Stimulated activated CD8-positive, alpha-beta memory T cell treated with anti-CD3 and anti-CD28 coated beads, Interleukin-7, amount 100 ng/mL, for 24 hours (primary cell): ENCODE measurements around the gene GLCE.
"Not testable (repeated sequence)": the region's sequence is repeated elsewhere in the genome, so short reads cannot be mapped to it uniquely, and the experiment has no call there.

Experiments used
- DNase-seq: peaks from one replicate; pipeline ENCODE4 v3.0.0-alpha.2; 2020; ENCODE audit warnings: low read depth

The GLCE gene

DNA sequence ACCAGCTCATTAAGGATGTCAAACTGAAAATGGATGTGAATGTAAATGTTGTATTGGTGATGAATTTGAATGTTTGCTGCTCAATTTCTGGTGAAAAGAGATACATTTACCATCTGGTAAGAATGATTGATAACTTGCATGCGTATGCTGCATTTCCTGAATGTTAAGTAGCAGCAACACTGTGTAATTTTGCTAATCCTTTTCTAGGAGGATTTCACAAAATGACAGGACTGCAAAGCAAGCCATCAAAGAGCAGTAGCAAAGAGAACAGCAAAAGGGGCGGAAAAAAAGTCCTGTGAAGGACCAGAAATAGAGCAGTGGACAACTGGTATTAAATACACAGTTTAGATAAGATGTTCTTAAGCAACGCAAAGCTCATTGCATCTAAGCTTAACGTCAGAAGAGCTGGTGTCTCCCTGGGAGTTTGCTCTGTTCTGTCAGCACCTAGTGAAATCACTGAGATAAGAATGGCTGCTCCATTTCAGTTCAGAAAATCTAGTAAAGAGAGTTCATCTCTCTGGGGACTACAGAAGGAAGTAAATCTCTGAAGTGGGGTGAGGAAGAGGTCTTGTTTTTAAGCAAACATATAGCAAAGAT is 114.7 kb downstream of the GLCE start:
- no peak for DNase-seq

DNA sequence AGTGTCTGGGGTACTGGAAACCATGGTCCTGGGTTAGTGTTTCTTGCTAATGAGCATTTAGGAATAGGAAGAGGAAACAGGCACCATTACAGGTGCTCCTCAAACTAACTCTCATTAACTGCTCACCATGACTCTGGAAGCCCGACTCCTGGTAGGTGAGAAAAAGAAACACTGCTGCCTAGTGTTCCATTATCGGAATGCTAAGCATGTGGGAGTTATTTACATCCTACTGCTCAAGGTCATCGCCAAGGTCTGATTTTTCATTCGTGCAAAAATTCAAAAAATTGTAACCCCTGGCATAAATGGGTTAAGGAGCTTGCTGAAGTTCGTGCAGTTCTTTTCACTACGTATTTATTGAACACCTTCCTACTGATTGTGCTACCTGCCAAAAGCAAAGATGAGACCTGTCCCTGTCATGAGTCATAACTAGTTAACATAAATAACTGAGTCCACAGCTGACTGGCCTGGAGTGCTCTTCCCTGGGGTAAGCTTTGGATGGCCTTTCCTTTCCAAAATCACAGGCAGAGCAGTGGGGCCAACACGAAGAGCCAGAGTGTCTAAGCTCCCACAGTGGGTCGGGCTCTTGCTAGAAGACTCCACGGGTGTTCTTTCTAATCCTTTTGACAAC is 115.6 kb downstream of the GLCE start:
- DNase-seq: no peak

DNA sequence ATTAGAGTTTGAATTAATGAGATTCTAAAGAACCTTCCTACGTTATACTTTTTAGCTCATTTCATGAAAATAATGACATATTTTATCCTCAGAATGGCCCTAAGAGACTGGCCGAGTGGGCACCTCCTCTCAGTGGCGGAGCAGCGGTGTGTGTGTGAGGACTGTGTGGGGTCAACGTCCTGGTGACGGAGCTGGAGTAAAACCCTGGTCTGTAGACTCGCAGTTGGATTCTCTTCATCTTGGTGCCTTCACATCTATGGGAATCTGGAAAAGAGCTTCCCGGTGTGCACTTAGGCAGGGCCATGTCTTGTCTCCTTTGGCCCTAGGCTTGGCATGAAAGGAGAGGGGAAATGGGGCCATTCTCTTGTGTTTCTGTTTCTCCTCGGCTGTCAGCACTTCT is 116.9 kb downstream of the GLCE start:
- DNase-seq: no peak

- no peak for DNase-seq
Observed at GRCh38 chr15:69279636-69280035, 119.2 kb downstream of the GLCE start.

GRCh38 chr15:69280783-69281182 is 120.3 kb downstream of the GLCE start:
- DNase-seq: no peak

DNA sequence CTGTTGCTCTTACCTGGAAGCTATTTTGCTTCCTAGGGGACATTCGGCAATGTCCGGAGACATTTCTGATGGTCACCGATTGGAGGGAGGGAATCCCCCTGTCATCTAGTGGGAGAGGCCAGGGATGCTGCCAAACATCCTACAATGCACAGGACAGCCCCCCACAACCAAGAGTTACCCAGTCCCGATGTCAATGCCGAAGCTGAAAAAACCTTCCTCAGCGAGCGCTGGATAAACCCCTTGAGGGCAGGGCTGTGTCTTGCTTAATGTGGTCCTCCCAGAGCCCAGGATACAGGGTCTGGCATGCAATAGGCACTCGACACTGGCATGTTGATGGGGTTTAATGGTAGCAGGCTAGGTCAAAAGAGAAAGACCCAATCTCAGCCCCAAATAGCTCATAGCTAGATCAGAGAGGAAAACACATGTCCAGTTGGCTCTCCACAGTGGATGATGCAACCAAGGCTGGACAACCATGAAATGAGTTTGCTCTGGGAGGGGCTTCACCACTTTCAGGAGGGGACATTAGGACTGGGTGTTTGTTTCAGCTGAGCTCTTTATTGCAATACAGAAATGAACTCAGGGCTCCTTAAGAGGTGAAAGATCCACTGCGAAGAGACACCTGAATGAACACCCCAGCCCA is 121.8 kb downstream of the GLCE start:
- DNase-seq: no peak

DNA sequence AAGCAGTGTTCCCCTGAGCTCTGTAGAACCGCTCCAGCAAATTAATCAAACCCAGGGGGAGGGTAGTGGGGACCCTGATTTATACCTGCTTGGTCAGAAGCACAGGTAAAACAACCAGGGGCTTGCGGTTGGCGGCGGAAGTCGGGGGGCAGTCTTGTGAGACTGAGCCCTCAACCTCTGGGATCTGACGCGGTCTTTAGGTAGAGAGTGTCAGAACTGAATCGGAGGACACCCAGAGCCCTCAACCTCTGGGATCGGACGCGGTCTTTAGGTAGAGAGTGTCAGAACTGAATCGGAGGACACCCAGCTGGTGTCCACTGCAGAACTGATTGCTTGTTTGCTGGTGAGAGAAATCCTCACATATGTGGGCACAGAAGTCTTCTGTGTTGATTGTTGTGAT is 125.4 kb downstream of the GLCE start:
- DNase-seq: no peak

DNA sequence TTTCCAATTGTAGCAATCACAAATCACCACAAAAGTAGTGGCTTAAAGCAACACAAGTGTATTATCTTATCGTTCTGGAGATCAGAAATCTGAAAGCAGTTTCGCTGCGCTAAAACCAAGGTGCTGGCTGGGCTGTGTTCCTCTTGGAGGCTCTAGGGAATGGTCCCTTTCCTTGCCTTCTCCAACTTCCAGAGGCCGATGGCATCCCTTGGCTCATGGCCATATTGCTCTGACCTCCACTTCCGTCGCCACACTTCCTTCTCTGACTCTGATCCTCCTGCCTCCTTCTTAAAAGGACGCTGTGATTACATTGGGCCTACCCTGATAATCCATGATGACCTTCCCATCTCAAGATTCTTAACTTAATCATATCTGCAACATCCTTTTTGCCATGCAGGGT is 127.6 kb downstream of the GLCE start:
- no peak for DNase-seq

- no peak for DNase-seq
Observed at GRCh38 chr15:69288531-69289341, 128.3 kb downstream of the GLCE start.

DNA sequence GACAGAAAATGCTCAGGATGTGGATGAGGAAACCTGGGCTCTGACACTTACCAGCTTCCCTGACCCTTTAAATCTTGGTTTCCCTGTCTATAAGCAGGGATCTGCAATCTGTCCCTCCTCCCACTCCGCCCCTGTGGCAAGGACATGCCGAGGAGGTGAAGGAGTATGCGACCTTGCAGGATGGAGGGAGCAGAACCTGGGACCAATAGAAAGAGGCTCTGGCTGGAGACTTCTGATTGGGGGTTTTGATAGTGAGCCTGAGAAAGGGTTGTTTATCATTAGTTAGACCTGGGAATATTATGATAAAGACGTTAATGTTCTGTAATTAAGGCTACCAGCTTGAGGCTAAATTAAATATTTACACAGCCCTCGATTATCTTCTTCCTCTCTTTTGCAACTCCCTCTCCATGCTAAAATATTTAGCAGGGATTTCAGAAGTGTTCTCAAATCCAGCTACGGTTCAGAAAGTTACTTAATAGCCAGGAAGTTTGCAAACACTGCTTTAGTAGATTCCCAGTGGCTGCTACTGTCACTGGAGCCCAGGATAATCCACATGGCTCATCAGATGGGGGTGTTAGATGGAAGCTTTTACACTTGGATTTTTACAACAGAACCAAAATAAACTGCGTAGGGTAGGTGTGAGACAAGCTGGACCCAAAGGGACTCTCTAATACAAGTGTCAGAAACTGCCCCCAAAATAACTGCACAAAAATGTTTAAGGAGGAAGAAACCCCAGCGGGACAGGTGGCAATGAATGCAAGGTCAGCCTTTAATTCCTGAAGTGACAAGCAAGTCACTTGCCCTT is 129.1 kb downstream of the GLCE start:
- no peak for DNase-seq

DNA sequence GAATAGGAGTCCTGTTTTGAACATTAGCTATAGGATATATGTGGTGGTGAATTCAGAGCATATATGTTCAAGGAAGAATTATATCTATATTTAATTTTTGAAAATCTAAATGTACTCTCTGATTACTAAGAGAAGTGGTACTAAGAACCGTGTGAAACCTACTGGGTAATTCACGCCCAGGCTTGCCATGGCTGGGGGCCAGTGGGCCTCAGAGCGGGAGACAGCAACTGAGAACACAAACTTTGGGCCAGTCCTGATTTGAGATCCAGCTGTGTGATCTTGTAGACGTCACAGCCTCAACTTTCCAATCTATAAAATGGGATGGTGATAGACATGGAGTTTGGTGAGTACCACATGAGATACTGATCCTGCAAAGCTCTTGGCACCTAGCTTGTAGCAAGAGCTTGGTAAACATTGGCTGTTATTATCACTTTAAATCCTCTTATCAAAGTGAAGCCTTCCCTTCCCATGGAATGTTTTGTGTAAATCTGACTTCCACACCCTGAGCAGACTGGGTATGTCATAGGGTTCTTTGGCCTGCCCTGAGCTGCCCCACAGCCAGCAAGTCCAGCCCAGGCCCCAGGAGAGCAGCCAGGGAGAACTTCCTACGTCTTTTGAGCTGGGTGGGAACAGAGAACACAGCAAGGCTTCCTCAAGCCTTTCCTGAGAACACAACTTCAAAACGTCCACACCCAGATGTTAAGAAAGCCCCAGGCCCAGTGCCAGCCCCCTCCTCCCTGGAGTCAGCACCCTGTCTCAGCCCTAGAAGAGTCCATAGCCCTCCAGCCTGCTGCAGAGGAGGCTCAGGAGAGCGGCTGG is 130.1 kb downstream of the GLCE start:
- DNase-seq: no peak

DNA sequence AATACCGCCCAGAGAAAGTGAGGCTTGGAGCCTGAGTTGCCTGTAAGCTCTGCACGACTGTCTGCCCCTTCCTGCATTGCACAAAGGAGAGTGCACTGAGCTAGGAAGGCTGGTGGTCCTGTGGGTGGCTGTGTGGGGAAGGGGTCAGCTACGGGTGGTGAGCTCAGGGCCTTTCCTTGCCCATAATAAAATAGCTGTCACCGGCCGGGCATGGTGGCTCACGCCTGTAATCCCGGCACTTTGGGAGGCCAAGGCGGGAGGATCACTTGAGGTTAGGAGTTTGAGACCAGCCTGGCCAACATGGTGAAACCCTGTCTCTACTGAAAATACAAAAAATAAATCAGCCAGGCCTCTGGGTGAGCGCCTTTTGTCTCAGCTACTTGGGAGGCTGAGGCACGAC is 131.2 kb downstream of the GLCE start:
- not testable (repeated sequence) for DNase-seq

DNA sequence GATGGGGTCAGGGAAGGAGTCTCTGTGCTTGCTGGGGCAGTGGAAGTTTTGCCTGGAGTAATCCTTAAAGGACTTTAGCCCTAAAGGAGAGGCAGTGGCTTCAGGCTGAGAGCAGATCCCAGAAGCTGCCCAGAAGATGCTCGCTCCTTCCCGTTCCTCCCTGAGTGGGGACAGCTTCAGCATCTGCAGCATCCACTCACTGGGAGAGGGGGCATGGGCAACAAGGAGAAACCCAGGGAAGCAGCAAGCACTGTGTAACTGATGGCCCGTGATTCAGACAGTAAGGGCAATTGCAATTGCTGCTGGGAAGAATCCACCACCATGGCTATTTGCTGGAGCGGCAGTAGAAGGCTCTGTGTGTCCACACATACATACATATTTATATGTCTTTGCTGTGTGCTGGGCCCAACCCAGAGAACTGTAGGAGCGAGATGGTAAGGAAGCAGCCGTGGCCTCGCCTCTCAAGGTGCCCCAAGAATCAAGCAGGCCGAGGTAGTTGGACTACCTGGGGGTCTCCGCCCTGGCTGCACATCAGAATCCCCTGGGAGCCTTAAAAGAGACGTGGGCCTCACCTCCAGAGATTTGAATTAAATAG is 132.5 kb downstream of the GLCE start:
- no peak for DNase-seq

DNA sequence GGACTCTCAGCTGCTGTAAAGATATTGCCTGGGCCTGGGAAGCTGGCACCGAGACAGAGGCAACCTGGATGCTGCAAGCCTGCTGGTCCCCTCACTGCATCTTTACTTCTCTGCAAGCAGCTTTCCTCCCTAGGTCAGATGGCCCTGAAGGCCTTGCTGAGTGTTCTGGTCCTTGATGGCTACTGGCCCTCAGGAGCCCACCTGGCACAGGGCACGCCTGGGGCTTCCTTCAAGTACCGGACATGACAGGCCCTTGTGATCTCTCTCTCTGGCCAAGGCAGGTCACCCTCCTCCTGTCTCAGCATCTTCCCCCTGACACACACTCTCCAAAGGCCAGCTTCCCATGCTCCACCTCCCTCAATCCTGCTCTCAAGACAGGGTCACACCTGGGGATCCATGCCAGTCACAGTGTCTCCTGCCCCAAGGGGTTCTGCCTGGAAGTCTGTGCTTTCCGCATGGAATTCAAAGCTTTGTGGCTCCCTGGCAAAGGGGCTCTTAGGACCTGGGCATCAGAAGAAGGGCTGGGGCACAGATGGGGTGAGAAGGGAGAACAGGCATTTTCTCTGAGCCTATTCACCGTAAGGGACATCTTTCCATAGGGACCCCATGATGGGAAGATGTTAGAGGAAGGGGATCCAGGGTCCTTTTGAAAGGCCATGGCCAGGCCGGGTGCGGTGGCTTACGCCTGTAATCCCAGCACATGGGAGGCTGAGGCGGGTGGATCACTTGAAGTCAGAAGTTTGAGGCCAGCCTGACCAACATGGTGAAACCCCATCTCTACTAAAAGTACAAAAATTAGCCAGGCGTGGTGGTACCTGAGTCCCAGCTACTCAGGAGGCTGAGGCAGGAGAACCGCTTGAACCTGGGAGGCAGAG is 133.5 kb downstream of the GLCE start:
- no peak for DNase-seq

- no peak for DNase-seq
Observed at GRCh38 chr15:69296606-69297005, 136.2 kb downstream of the GLCE start.

- DNase-seq: no peak
Observed at GRCh38 chr15:69297642-69298353, 137.4 kb downstream of the GLCE start.

DNA sequence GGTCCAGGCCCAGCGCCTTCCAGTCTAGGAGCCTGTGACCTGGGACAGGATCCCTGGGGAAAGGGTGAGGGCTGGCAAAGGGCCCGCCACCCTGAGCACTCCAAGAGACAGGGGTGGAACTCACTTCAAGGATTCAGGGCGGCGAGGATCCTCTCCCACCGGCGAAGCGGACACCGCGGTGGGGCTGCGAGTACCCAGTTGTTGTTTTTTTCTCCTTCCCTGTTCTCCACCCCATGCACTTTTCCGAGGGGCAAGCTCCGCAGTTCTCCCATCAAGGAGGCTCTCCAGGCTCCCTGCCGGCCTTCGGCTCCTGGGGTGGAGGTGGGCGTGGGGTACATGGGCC is 137.9 kb downstream of the GLCE start:
- no peak for DNase-seq

- no peak for DNase-seq
Observed at GRCh38 chr15:69298697-69299441, 138.4 kb downstream of the GLCE start, which contains the start of gene PAQR5. TSS of gene PAQR5 (plus strand) at chr15:69298912. CDS start at chr15:69360081, 61,169 bp downstream.
